Measurements from ENCODE around the gene SLC16A6. TPM values are rescaled to one million over a fixed set of nuclear protein-coding genes. Genes with fewer than 3 reads are reported as not detected.
"Not testable (repeated sequence)": the region's sequence is repeated elsewhere in the genome, so short reads cannot be mapped to it uniquely, and the experiment has no call there.

Gene SLC16A6
- total RNA-seq, 2 donors from 2014 or later, result 0.20 to 0.49 TPM

DNA sequence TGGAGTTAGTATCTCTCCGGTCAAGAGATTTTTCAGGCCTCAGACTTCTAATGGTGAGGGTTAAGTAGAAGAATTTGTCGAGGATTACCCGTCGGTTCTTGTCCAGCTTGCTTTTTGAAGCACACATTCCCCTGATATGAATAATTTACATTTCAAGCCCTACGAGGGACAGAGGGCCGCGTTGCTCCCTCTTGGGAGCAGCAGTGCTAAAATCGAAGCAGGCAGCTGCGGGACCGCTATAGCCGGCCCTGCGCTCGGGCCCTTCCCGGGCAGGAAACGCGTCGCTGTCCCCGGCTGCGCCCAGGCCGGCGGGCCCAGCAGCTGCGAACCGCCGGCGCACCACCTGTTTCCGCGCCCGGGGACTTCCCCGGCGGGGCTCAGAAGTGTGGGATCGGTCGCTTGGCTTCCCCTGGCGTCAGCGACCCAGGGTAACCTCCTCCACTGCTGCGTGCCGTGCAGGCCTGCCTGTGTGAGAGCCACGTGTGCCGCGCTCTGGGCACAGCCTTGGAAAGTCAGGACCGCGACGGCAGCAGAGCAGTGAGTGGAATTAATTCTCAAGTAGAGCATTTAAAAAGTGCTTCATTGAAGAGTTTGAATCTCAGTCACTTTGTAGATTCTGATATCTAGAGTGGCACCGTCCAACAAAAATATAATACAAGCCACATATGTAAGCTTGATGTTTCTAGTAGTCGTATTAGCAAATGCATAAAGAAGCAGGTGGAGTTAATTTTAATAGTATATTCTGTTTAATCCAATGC lies 31.9 kb downstream of the SLC16A6 start:
- DNase-seq (peak; percentile 36 to 69), ATAC-seq (peak; percentile 91)
- intact Hi-C loops (cut with DNase I, micrococcal nuclease), result not testable (repeated sequence)

DNA sequence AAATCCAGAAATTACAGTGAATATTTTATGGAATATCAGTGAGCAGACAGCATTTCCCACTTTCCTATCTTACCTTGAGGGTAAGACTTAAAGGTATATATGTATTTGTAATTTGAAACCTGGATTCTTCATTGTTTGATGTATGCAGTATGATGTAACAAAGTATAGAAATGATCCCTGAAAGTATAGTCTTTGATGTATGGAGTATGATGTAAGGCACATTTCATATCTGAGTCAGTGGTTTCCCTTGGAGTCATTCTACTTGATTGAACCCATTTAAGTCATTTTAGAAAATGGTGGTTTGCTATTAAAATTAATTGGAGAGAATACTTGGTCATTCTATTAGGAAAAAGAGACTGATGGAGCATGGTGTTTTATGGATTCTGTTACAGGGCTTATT lies 33.0 kb downstream of the SLC16A6 start:
- DNase-seq (no peak), ATAC-seq (no peak)
- intact Hi-C loops (cut with DNase I, micrococcal nuclease), result no loop called here

DNA sequence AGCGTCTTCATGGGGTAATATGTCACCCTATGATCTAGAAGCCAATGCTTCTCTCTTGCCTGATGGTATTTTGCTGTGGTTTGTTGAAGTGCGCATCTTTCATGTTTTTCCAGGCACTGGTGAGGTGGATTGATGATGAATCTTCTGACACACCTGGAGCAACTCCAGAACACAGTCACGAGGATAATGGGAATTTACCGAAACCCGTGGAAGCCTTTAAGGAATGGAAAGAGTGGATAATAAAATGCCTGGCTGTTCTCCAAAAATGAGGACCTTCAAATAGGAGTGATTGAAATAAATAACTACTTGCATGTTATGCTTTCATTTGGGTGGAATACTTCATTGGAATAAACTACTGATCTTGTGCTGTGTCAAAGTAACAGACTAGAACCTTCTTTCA lies 34.2 kb downstream of the SLC16A6 start:
- intact Hi-C loops (cut with DNase I, micrococcal nuclease); ATAC-seq; DNase-seq: not testable (repeated sequence)

DNA sequence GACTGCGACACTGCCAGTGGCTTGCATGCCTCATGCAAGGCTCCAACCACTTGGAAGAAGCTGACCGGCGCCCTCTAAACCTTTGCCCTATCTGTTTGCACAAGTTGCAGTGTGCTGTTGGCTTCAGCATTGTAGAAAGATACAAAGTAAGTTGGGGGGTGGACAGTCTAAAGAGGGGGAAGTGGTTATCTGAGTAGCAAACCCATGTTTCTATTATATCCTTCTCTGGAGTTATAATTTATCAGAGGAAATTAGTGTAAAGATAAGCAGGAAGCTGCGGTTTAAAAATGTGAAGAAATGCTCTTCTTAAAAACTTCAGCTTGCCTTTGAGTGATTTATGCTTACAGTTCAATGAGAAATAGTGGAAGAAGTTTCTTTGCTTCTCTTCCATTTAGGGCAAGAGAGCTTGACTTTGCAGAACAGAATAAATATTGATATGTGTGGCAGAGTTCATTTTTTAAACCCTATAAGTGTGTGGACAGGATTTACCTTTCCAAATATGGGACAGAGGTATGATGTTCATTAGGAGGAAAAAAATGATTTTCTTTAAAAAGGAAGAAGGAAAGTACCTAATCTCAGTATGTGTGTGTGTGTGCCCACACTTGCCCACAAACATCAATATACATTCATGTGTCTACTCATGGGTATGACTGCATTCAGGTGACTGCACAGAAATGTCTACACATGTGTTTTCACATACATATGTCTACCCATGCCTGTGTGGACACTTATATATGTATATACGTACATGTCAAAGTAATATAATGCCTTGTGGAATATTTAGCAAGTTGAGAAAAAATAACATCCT lies 35.0 kb downstream of the SLC16A6 start:
- ATAC-seq (no peak), DNase-seq (no peak)
- intact Hi-C loops (cut with DNase I, micrococcal nuclease), result no loop called here

DNA sequence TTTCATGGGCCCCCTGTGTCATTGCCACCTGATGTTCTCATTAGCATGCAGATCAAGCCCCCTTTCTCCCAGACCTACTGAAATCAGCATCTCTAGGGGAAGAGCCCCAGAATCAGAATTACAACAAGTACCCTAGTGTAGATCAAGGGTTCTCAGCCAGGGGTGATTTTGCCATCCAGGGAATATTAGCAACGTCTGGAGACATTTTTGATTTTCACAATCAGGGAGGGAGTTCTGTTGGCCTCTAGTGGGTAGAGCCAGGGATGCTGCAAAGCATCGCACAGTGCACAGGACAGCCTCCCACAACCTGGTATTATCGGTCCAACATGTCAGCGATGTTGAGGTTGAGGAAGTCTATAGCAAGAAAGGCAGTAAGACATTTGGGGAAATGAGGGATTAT lies 35.8 kb downstream of the SLC16A6 start:
- intact Hi-C loops (cut with DNase I, micrococcal nuclease), result no loop called here
- DNase-seq (no peak), ATAC-seq (no peak)

DNA sequence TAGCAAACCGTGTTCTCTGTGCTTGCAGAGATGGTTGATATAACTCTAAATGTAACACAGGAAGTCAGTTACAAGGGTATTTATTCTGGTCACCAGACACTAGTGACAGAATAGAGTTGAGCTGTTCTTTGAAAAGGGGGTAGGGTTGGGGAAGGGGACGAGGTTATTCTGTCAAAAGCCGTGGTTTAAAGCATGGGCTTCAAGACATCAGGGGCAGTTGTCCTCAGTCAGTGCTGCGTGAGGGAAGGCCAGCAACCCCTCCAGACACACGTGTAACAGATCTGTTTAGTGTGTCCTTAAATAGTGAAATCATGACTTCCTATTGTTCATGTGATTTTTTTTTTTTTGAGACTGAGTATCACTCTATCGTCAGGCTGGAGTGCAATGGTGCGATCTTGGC lies 37.5 kb downstream of the SLC16A6 start:
- intact Hi-C loops (cut with DNase I, micrococcal nuclease); ATAC-seq; DNase-seq: not testable (repeated sequence)

DNA sequence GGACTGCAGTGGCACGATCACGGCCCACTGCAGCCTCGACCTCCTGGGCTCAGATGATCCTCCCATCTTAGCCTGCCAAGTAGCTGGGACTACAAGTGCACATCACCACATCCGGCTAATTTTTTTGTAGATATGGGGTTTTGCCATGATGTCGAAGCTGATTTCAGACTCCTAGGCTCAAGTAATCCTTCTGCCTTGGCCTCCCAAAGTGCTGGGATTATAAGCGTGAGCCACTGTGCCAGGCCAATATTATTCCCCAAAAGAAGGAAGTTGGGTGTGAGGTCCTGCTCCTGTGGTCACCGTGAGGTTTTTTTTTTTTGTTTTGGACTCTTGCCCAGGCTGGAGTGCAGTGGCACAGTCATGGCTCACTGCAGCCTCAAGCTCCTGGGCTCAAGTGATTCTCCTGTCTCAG lies 41.6 kb downstream of the SLC16A6 start:
- intact Hi-C loops (cut with DNase I, micrococcal nuclease), result no loop called here
- DNase-seq (no peak), ATAC-seq (no peak)

DNA sequence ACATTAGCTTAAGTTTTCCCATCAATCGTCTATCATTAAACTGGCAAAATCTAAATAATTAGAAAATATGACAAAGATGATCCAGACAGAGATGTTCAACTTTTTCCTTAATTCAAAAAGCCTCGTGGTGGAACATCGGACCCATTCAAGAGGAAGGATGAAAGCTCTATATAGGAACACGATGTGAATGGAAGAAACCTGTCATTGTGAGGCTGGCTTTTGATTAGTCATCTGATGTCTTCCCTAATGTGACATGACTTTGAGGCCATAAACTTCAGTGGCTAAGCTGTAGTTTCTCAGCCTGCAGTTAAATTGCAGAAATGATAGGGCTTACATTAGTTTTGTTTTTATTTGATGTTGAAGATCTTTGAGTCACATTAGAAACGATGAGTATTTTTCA lies 42.0 kb downstream of the SLC16A6 start:
- intact Hi-C loops (cut with DNase I, micrococcal nuclease), result no loop called here
- ATAC-seq (no peak), DNase-seq (no peak)

DNA sequence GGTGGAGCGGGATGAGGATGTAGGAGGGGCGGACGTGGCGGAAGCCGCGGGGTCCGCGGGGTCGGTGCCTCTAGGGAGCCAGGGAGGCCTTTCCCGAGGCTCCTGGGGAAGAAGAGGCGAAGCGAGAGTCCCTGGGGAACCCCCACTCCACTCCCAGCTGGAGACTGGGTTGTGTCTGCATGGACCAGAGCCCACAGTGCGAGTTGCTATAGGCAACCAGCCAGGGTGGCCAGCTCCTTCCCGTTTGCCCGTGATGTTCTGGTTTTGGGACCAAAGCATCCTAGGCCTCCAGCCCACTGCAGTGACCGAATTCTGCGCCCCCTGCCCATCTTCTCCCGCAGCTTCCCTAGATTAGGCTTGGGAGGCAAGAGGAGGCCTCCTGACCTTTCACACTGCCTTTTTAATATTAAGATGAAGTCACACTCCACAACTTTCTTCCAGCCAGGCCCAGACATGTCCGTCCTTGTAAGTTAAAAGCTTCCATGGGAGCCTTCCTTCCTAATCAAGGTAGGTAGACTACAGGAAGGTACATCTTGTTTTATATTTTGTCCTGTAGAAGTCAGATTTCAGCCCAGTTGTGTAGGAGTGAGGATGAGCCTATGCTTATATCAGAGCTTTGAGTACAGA lies 42.6 kb downstream of the SLC16A6 start:
- DNase-seq, result peak in 1 of 2 donors; percentile 74
- intact Hi-C loops (cut with DNase I, micrococcal nuclease), result no loop called here
- peak; percentile 43 for ATAC-seq

DNA sequence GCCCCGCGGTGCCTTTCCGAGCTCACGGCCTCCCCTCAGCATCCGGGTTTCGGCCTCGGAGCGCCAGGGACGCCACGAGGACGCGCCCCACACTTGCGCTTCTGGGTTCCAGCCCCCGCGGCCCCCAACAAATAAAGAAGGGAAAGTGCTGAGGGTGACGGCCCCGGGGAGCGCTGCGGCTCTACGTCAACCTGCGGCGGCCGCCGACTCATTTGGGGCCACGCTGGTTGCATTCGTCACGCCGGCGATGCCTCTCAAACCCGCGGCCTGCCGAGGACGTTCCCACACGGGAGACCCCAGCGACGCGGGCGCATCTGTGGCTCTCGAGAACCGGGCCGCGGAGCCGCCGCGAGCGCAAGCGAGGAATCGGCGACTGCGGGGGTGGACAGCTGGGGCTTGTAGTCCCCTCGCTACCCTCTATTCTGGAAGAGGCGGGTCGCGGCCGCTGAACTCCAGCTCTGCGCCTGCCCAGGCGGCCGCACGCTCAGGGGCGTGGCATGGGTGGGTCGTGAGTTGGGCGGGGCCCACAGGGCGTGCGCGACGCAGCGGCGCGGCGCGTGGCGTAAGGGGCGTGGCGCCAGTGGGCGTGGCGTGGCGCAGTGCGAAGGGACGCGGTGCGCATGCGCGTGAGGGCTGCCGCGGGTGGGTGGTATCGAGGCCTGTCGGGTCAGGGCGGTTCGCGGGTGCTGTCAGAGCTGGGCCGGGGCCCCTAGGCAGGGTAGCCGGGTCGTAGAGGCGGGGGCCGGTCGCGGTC lies 43.3 kb downstream of the SLC16A6 start, which contains the start of gene AMZ2:
TSS of gene AMZ2 (plus strand) at position 599 of the 754 bp plus-strand sequence. CDS start 2,145 bp downstream, outside the sequence.
- peak; percentile 98 for ATAC-seq
- peak; percentile 90 to 97 for DNase-seq
- intact Hi-C loops (cut with DNase I, micrococcal nuclease), result no loop called here

DNA sequence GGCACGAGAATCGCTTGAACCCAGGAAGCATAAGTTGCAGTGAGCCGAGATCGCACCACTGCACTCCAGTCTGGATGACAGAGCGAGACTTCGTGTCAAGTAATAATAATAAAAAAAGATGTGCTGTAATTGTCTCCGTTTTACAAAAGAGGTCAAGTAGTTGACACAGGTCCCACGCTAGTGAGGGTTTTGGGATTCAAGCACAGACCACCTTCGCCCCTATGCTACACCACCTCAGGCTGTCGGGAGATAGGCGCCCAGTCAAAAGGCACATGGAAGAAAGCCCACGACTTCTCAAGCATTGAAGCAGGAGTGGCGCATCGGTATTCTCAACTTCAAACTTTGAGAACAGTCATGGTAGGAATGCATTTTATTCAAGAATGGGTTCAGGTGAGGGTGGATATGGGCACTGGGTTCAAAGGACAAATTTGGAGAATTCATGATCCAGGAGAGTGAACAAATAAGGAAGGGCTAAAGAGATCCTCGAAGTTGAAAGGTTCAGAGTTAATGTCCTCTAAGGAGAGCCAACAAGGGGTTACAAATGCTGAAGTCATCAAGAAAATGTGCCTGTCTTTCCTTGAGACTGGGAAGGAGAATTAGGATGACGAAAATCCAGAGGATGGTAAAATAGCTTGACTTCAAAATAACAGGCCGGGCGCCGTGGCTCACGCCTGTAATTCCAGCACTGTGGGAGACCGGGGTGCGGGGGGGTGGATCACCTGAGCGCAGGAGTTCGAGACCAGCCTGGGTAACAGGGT lies 44.5 kb downstream of the SLC16A6 start:
- DNase-seq (peak in 1 of 2 donors; percentile 38), ATAC-seq (no peak)
- intact Hi-C loops (cut with DNase I, micrococcal nuclease), result no loop called here

DNA sequence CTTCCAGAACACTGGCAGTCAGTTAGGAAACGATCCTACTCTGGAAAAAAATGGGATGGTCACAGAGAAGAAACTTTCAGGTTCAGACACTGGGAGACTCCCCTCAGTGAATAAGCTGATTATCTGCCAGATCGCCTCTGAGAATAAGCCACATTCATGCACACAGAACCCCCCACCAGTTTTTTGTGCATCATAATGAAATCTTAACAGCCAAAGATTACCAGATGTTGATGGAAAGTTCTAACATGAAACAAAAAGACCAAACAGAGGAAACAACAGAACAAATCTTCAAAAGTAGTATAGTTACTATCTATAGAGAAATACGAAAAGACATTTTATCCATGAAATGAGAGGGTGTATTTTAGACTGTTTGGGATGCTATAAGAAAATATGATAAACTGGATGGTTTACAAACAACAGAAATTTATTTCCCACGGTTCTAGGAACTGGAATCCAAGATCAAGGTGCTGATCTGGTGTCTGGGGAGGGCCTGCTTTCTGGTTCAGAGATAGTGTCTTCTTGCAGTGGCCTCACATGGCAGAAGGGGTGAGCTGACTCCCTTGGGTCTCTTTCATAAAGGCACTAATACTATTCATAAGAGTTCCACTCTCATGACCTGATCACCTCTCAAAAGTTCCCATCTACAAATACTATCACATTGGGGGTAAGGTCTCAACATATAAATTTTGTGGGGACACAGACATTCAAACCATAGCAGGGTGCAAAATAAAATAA lies 51.1 kb downstream of the SLC16A6 start:
- intact Hi-C loops (cut with DNase I, micrococcal nuclease), result no loop called here
- no peak for DNase-seq

DNA sequence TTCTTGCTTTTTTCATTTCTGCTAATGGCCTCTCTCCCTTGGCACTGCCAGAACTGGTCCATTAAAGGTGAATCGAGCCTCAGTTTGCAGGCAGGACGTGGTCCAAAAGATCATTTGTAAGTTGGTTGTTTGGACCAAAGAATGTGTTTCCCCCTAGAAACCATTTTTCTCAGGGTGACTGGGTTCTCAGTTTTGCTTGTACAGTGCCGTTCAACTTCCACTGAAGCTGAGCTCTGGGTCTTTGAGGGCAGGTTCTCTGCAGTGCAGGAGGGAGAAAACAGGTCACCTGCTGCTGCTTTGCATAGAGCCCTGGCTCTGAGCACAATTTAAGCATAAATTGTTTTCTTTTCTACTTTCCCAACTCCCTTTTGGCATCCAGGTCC lies 52.1 kb downstream of the SLC16A6 start:
- intact Hi-C loops (cut with DNase I, micrococcal nuclease), result no loop called here
- no peak for ATAC-seq
- DNase-seq, result no peak

More for the DNA sequence above, 51.1 kb downstream of the SLC16A6 start:
- ATAC-seq, result no peak

DNA sequence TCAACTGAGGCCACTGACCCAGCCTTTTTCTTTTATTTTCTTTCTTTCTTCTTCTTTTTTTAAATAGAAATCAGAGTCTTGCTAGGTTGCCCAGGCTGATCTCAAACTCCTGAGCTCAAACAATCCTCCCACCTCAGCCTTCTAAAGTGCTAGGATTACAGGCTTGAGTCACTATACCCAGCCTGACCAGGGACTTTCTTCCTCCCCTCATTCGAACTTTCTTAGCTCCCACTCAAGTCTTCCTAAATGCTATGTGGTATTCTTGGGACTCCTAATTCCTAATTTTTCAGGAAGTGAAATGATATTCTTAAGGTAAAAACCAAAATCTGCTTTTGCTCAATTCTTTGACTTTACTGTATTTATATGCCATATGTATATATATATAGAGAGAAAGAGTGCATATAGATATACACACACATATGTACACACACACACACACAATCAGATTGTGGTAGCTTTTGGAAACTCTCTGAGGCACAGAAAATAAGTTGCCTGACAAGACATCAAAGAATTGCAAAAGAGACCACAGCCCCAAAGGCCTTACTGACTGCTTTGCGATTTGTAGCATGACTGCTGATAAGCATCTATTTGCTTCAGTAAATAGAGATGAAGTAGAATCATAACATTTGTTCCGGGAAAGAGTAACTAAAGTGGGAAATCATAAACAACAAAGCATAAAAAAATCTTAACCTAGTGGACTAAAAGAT lies 52.6 kb downstream of the SLC16A6 start:
- DNase-seq, result no peak
- no peak for ATAC-seq
- intact Hi-C loops (cut with DNase I, micrococcal nuclease), result no loop called here

DNA sequence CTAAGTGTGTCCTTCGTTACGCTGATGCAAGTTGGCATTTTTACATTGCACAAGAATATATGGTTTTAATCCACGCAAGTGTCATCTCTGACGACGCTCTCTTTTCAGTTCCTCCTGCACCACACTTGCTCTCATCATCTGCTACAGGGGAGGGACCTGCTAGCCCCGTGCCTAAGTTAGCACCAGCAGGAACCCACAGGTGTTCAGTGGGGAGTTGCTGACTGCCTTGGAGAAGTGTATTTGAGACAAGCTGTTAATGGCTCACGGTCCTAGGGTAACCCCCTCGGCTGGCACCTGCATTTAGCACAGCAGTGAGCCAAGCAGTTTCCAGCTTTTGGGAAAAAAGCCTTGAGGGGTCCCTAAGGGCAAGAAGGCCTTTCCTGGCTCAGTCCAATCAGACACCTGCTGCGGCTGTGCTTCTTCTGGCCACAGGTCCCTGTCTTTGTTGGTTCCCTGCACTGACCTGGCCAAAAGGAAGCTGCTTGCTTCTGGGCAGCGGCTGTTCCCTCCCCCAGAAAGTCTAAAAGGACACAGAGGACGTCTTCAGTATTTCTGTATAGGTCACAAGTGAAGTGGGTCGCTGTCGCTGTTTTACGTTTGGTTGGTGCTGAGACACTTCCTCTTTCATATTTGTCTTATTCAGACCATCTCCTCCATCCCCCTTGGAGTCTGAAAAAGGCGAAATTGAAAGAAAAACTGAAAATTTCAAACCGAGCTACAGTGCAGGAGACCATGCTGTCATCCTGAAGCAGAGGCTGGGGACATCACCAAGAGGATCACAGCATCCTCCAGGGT lies 53.4 kb downstream of the SLC16A6 start:
- DNase-seq, result peak; percentile 40 to 62
- intact Hi-C loops (cut with DNase I, micrococcal nuclease), result not testable (repeated sequence)
- peak; percentile 63 for ATAC-seq

DNA sequence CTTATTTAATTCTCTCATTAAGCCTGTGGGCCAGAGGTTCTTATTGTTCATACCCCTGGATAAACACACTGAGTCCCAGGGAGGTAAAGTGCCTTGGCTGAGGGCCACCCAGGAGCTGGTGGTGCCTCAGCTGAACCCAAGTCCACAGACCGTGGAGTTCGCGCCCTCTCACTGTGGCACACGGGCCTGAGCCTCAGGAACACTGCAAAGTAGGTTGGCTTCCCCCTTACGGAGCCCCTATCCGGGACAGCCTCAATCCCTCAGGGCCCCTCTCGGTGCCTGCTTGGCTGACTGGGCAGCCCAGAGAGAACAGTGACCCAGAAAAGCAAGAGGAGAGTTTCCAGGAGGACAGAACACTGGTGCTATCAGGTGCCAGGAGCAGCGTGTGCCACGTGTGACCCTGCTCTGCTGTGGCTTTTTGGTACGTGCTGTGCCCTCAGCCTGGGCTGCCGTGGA lies 55.6 kb downstream of the SLC16A6 start:
- ATAC-seq; intact Hi-C loops (cut with DNase I, micrococcal nuclease); DNase-seq: not testable (repeated sequence)

All from left colon (tissue), 2 donors.